Measurements from ENCODE around the gene TUG1.

The TUG1 gene

GRCh38 chr22:30968924-30969531 is at the start of gene TUG1:
TUG1 (plus strand) TSS chr22:30969265.
- peak; percentile 99 for DNase-seq

DNA sequence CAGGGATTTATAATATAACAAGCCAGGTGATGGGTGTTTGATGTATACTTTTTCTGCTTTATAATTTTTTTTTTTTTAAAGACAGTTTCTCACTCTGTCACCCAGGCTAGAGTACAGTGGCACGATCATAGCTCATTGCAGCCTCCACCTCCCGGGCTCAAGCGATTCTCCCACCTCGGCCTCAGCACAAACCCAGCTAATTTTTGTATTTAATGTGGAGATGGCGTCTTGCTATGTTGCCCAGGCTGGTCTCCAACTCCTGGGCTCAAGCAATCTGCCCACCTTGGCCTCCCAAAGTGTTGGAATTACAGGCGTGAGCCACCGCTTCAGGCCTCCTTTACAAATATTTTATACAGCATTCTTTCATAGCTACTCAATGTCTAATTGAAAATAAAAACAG is 49.1 kb upstream of the TUG1 start:
- no peak for DNase-seq

GRCh38 chr22:30920407-30920806 is 48.7 kb upstream of the TUG1 start:
- DNase-seq = peak; percentile 60

DNA sequence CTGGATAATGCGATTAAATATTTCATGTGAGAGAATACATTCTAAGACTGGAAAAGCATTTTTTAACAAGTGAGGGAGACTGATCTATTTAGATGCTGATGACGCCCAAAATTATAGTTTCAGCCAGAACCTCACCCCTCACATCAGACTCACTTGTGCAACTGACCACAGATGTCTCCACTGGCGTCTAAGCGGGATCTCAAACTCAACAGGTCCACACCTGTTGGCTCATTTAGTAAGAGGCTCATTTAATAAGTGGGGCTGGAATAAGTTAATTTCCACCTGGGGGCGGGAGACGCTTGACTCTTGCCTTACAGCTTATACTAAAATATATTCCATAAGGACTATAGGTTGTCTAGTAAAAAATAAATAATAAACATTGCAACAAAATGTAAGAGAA is 48.0 kb upstream of the TUG1 start:
- DNase-seq = peak; percentile 0

DNA sequence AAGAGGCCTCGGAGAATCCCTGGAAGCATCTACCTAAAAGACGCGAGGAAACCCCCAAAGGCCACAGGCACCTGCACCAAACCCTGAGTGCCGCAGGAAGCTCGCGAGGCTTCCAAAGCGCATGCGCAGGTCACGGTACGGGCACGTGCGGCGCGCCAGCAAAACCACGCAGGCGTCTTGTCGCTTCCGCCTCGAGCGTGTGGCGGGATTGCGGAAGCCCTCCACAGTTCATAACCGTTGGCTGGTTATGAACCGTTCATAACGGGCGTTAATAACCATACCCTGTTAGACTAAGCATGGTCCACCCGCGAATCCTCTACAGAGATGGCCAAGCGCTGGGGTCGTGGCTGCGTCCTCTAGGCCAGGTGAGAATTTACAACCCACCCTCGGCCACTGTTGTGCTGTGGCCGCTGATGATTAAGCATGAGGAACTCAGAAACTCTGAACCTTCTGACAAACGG is 46.9 kb upstream of the TUG1 start:
- no peak for DNase-seq

DNA sequence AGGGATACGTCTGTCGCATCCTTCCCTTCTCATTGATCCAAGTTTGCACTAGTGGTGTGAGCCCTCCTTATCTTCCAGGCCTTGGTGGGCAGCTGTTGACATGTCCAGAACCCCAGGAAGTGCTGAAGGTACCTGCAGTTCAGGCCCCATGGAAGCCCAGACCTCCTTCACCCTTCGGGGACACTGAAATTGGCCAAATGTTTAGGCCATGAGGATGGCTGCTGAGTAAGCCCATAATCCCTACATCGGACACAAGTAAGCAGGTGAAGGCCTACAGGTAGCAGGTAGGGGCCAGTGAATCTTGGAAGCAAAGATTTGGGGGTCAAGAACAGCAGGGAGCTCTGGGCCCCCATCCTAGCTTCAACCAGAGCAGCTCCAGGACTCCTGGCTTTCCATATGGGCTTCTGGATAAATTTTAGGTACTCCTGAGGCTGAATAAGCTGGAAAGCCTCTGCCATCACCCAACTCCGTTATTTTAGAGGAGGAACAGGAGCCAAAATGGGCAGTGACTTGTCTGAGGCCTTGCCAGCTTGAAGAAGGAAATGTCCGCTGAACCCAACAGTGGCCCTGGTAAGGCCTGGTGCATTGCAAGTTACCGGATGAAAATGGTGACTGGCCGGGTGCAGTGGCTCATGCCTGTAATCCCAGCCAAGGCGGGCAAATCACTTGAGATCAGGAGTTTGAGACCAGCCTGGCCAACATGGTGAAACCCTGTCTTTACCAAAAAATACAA is 45.7 kb upstream of the TUG1 start:
- DNase-seq = no peak

DNA sequence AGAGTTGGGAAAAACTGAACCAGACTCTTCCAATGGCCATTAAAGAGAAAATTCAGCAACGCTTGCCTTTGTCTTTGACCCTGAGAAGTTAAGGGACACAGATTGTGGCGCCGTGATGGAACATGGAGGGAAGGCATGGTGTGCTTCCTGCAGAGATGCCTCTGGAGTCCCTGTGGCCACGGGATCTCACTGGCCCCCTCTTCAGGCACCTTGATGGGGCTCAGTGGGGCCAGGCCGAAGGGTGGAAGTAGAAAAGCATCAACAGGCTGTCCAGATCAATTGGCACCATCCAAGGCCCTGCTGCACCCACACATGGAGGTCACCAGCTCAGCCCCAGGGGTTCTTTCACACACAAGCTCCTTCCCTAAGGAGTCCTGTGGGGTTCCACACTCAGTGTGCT is 43.4 kb upstream of the TUG1 start:
- DNase-seq = no peak

DNA sequence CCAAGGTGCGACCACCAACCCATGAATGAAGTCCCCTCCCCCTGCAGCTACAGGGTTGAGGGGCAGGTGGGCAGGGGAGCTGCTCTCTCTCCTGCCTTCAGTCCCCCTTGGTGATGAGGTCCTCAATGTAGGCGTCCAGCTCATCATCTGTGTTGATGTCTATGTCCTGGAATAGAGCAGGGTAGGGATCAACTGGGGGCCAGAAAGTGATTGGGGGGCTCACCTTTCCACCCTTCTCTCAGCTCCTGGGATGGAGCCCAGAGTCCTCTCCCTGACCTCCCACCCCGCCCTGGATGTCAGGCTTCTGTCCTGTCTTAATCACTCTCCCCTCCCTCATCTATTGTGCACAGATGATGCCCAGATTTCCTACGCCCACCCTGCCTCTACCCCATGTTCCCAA is 42.4 kb upstream of the TUG1 start:
- DNase-seq = no peak

DNA sequence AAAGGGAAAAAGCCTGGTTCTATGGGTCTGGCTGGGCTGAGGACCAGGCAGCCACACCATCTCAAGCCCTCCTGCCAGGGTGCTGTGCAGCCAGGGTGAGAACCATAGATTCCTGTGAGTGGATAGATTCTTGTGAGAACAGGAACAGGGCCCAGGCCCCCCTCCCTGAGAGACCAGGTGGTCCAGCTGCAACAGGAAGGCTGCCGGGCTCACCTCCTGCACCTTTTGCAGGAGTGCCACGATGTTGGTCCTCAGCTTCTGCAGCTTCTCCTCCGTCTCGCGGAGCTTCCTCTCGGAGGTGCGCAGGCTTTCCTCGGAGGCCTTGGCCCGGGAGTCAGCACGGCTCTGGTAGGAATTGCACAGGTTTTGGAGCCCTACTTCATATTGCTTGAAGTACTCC is 41.3 kb upstream of the TUG1 start:
- no peak for DNase-seq

DNA sequence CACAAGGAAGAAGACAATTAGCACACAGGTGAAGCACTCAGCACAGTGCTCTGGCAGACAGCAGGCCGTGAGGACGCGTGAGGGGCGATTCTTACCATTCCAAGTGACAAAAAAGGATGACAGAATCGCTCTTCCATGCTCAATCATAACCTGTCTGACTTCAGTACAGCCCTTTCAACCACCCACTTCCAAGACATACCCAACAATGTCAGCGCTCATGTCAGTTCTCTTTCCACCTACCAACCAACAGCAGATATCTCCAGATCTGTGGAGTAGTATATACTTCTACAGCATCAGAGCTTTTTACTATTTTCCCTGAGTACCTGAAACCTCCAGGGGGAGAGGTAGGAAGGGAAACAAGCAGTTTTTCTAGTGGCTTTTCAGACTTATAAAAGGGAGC is 40.7 kb upstream of the TUG1 start:
- DNase-seq = no peak

- no peak for DNase-seq
Observed at GRCh38 chr22:30930228-30930627, 38.8 kb upstream of the TUG1 start.

- DNase-seq = no peak
Observed at GRCh38 chr22:30931541-30932300, 37.3 kb upstream of the TUG1 start.

GRCh38 chr22:30932661-30933060 is 36.4 kb upstream of the TUG1 start:
- no peak for DNase-seq

DNA sequence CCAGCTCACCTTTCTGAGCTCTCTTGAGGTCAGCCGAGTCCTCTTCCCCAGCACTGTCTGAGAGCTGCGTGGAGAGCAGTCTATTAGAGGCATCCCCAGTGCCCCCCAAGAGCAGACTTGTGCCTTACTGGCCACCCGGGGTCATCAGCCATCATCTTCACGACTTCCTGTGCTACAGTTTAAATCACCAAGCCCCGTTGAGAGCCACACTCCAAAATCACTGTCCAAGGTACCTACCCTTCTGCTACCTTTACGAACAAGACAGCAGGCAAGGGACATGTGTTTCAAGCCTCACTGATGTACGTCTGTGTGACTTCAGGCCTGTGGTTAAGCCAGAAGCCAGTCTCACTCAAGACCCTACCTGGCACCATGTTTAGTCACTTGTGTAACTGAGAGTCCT is 35.6 kb upstream of the TUG1 start:
- no peak for DNase-seq

DNA sequence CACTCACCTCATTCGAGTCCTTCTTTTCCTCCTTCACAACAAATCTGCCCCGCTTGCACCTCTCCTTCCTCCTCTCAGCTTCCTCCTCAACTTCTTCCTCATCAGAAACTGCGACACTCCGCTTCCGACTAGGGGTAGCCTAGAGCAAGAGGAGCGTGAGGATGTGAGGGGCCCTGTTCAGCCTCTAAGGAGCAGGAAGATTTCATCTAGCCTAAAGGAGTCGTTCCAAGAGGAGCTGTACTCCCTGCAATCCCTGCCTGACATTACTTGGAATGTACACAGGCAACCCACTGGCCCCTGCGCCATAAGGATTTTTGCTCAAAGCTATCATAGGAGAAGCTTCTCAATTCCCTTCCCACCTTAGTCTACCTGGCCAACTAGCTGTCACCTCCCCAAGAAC is 35.0 kb upstream of the TUG1 start:
- DNase-seq = no peak

DNA sequence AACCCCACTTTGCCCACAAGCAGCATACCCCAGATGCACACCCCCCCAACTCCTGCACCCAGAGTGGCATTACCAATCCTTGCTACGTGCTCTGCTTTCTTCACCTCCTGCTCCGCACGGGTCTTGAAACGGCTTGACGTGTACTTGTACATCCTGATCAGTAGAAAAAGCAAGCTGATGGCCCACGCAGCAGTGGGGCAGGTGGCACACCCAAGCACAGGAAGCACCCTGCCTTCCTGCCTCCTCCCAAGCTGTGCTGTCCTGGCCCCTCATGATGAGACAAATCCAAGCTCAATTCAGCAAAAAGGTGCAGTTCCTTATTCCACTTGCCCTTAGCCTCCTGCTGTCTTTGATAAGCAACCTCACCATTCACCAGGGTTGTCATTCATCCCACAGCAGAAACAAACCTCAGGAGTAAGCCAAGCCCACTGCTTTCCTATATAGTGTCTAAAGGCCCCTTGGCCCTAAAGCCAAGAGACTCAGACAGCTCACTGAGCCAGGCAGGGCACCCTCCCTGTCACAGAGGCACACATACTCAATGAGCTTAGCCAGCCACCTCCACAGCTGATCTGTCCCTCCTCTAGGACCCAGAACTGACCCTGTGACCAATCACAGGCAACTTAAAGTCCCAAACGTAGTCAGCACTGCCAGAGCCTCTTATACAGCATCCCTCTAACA is 28.2 kb upstream of the TUG1 start:
- no peak for DNase-seq

DNA sequence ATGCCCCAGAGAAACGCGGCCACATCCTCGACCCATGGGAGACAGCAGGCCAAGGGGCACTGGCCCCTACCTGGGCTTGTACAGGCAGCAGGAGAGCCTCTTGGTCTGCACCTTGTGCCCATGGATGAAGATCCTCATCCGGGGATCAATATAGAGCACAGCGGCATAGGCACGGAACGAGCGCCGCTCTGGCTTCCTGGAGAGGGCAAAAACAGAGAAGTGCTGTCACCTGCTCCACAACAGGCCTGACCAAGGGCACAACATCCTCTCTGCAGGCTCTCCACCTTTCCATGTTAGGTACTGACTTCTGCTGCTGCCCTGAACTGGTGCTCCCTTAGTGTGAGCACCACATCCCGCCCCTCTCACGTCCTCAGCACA is 27.7 kb upstream of the TUG1 start:
- DNase-seq = no peak

DNA sequence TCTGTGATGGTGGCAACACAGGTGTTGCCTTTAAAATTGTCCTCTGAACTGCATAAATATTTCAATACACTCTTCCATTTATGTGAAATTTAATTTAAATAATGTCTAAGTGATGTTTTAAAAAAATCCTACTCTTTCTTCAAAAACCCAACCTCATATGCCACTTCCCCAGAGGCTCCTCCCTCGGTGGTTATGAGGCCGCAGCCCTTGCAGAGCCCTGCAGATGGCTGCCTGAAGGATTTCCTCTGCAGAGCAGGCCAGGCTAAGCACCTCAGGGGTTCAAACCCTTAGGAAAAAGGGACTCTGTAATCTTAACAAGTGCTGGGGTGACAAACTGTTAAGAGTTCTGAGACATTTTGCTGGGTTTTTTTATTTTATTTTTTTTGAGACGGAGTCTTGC is 25.7 kb upstream of the TUG1 start:
- no peak for DNase-seq

- DNase-seq = no peak
Observed at GRCh38 chr22:30944986-30945385, 24.1 kb upstream of the TUG1 start.

DNA sequence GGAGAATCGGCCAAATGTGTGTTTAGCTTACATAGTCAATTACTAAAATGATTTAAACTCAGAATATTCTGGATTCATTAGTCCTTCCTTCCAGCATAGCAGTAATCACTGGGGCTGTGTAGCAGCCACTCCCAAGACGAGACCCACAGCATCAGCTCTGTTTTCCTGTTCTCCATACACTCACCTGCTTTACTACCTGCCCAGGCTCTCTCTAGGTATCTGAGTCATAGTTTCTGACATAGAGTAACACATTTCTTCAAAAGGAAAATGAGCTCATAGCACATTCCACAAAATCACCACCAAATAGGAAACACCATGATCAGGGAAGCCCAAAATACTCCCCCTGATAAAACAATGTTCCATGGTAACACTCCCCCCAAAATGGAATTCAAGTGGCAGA is 23.4 kb upstream of the TUG1 start:
- no peak for DNase-seq

DNA sequence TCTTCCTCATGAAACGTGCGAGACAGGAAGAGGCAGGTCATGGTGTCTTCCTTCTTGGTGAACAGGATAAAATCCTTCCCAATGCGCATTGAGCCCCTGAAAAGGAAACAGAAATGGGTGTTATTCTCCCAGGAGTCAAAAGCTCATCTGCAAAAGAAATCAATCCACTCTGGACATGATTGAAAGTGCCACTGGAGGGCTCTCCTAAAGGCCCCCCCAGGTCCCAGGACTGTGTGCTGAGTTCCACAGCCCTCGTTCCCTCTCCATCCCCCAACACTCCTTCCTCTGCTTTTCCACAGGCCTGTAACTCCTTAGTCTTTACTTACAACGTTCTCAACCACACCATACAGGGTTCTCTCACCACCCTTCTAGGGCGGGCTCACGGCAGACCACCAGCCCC is 22.7 kb upstream of the TUG1 start:
- no peak for DNase-seq

DNA sequence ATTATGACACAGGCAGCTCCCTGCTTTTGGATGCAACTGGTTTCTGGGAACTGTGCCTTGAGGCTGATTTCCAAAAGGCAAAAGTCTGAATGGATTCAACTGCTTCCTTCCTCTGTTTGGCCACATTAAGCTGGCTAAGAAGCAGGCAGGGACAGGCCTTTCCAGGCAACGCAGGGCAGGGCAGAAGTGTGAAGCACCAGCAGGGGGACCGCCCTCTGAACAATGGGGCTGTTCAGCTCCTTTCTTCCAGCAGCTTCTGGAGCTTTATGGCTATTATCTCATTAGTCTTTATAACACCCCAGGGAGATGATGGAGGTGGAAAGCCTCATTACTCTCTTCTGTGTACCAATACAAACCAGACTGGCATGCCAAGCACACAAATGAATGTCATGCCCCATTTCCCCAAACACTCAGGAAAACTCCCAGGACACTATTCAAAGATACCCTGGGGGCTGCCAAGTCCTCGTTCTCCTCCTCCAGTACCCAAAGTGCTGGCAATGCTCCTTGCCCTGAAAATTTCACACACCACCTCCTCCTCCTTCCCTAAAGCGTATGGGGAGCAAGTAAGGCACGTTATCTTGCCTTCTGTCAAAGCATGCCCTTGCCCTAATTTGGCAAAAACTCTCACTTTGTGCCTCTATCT is 21.8 kb upstream of the TUG1 start:
- DNase-seq = peak; percentile 71

DNA sequence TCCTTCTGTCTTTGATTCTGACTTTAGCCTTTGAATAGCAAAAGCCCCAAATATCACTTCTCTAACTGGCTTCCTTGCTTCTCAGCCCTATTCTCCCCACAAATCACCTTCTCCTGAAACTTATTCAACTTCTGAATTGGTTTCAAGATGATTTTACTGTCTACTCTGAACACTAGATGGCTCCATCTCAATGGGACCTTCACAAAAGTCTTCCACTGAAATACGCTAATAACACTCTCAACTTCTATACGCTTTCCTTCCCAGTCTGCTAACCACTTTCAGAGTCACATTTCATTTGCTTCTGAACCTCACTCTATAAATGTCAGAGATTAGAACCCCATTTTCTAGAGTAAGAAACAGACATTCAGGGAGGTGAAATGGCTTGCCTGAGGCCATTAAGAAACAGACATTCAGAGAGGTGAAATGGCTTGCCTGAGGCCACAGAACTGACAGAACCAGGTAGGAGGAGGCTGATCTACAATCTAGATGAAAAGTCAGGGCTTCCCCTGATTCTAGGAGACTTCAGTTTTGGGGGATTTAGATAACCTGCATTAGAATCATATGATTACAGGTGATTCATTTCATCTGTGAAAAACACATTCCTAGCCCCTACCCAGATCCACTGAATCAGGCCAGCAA is 21.1 kb upstream of the TUG1 start:
- peak; percentile 13 for DNase-seq
